Naive thymus-derived CD8-positive, alpha-beta T cell (primary cell): ENCODE results near the gene RBL2. TPM values are rescaled to one million over a fixed set of nuclear protein-coding genes. Genes with fewer than 3 reads are reported as not detected.
"Not testable (repeated sequence)": the region's sequence is repeated elsewhere in the genome, so short reads cannot be mapped to it uniquely, and the experiment has no call there.

Experiments used
- ATAC-seq, 2 donors: fragments of 150-1000 bp; cut with Tn5 transposase in 1 of 2; sonication (Bioruptor Pico), chemical (Tn5 transposase) in 1 of 2; 1 replicate in 1 of 2; 2 replicates in 1 of 2; pipeline ENCODE4 v1.10.0; 2021; ENCODE audit warnings: mild to moderate bottlenecking in 2 of 2, moderate library complexity in 2 of 2
- POLR2A ChIA-PET: fragments of 350-600 bp; sonication (Branson Sonifier 250); formaldehyde crosslinking; loops from one replicate; lab custom pipeline; 2021; ENCODE audit warnings: antibody characterized with exemption; lab: Charles Lee
- DNase-seq, 10 donors: peaks; one replicate each; pipeline versions ENCODE4 v3.0.0 to v3.0.0-alpha.2; 2020 to 2022
- H3K27ac Mint-ChIP-seq, 10 donors: one replicate each; pipeline ENCODE4 v1.8.0; 2020 to 2022; ENCODE audit warnings: mild to moderate bottlenecking in 10 of 10, mixed read lengths in 10 of 10, moderate library complexity in 4 of 10, inconsistent platforms in 1 of 10
- H3K27me3 Mint-ChIP-seq, 5 donors: one replicate each; pipeline ENCODE4 v1.8.0; 2021 to 2022; ENCODE audit warnings: mixed read lengths in 5 of 5
- H3K36me3 Mint-ChIP-seq, 3 donors: one replicate each; pipeline ENCODE4 v1.8.0; 2020 to 2022; ENCODE audit warnings: mixed read lengths in 3 of 3, mild to moderate bottlenecking in 2 of 3, inconsistent platforms in 1 of 3
- H3K4me1 Mint-ChIP-seq, 4 donors: one replicate each; pipeline ENCODE4 v1.8.0; 2021 to 2022; ENCODE audit warnings: mixed read lengths in 4 of 4
- H3K4me3 Mint-ChIP-seq, 10 donors: one replicate each; pipeline ENCODE4 v1.8.0; 2020 to 2022; ENCODE audit warnings: mild to moderate bottlenecking in 10 of 10, mixed read lengths in 10 of 10, moderate library complexity in 6 of 10, inconsistent platforms in 1 of 10
- H3K9me3 Mint-ChIP-seq, 9 donors: one replicate each; pipeline ENCODE4 v1.8.0; 2020 to 2022; ENCODE audit warnings: mixed read lengths in 9 of 9, mild to moderate bottlenecking in 3 of 9, inconsistent platforms in 1 of 9, moderate library complexity in 1 of 9
- polyA plus RNA-seq, 3 donors: library from polyadenylated mRNA; unstranded; fragments of 300-500 nt; fragmentation: Illumina TruSeq; gene quantifications; one replicate each; pipeline ENCODE4 v1.2.3, GENCODE V29; 2021
- total RNA-seq, 8 experiments: library from RNA in 2 of 8; stranded (reverse) in 2 of 8; gene quantifications; one replicate each; pipeline ENCODE4 v1.2.3 and lab custom pipeline; 2021 to 2026

The RBL2 gene
- total and polyA plus RNA-seq, 5 experiments from 2014 or later, result 245 to 608 (median 302) TPM

GRCh38 chr16:53539759-53540718 lies 105.8 kb downstream of the RBL2 start:
- H3K27me3 Mint-ChIP-seq, result peaks cover 8 to 48% (median 20%) of the 10 kb centered on the region in 5 donors
- ATAC-seq, H3K4me3 Mint-ChIP-seq, H3K9me3 Mint-ChIP-seq, DNase-seq, H3K27ac Mint-ChIP-seq, H3K36me3 Mint-ChIP-seq, POLR2A ChIA-PET: not testable (repeated sequence)
- peaks cover 4 to 18% (median 15%) of the 10 kb centered on the region in 4 donors for H3K4me1 Mint-ChIP-seq

Other genes starting within 250 kb of the RBL2 start
- gene AKTIP, start 68.7 kb downstream of the RBL2 start, total RNA-seq, result 100 to 1,000 TPM; 155 to 159 TPM
- gene AKTIP, start 68.7 kb downstream of the RBL2 start, polyA plus RNA-seq, result 100 to 1,000 TPM in 2 of 3 donors, 10 to 100 TPM in 1; 60.3 to 124 (median 114) TPM